Esophagus squamous epithelium (tissue), 5 donors: ENCODE measurements around the gene CIB4. TPM values are rescaled to one million over a fixed set of nuclear protein-coding genes. Genes with fewer than 3 reads are reported as not detected.
A peak's percentile ranks its signal among the peaks of the same experiment; 100 is the strongest.

ENCODE experiments used
- DNase-seq: peaks from one replicate; lab custom pipeline; 2025; lab: John Stamatoyannopoulos, UW
- H3K27ac ChIP-seq, 4 donors: fragments of 200-600 bp; sonication (generic); one replicate each; pipeline ENCODE4 v1.5.1; 2016 to 2019; ENCODE audit warnings: mild to moderate bottlenecking in 1 of 4
- H3K27me3 ChIP-seq, 4 donors: fragments of 200-600 bp; sonication (generic); 1 replicate in 3 of 4; 2 replicates in 1 of 4; pipeline versions ENCODE4 v1.5.1 to v1.6.0; 2017 to 2021; ENCODE audit warnings: antibody characterized with exemption in 1 of 4
- H3K36me3 ChIP-seq, 3 donors: fragments of 200-600 bp; sonication (generic); one replicate each; pipeline ENCODE4 v1.5.1; 2016 to 2019
- H3K4me1 ChIP-seq, 3 donors: fragments of 200-600 bp; sonication (generic); one replicate each; pipeline ENCODE4 v1.5.1; 2017 to 2019
- H3K4me3 ChIP-seq, 4 donors: fragments of 200-600 bp; sonication (generic); 1 replicate in 3 of 4; 2 replicates in 1 of 4; pipeline ENCODE4 v1.5.1; 2016 to 2019; ENCODE audit warnings: mild to moderate bottlenecking in 2 of 4, moderate library complexity in 1 of 4
- H3K9me3 ChIP-seq, 3 donors: fragments of 200-600 bp; sonication (generic); one replicate each; pipeline ENCODE4 v1.5.1; 2016 to 2019
- CTCF ChIP-seq, 6 experiments: fragments of 450-650 bp in 4 of 6; fragments of 200-600 bp in 2 of 6; sonication (generic) in 2 of 6; IDR thresholded peaks; one replicate each; pipeline ENCODE4 v1.5.1; 2016 to 2019; ENCODE audit warnings: antibody characterized with exemption in 6 of 6, mild to moderate bottlenecking in 4 of 6, moderate library complexity in 4 of 6
- POLR2A ChIP-seq, 4 donors: fragments of 450-650 bp; IDR thresholded peaks; one replicate each; pipeline ENCODE4 v1.6.1; 2017; ENCODE audit warnings: antibody characterized with exemption in 4 of 4, mild to moderate bottlenecking in 4 of 4, moderate library complexity in 3 of 4
- WGBS, 2 donors: methylation state at CpG; one replicate each; pipeline ENCODE4 v1.1.5; 2018; 5-methylcytosine and 5-hydroxymethylcytosine counted together
- intact Hi-C: fragments of 100-400 bp; cut with DNase I; formaldehyde crosslinking; loops from one replicate; pipeline ENCODE4 v1.15.0; 2022
- total RNA-seq, 4 donors: library from RNA; depleted of rRNA; stranded (reverse); fragments of >200 nt; gene quantifications; one replicate each; pipeline ENCODE4 v1.1.0, GENCODE V29; 2016
- donor health status: DM: yes; HTN: yes; CAD: no.

CIB4 gene
- total RNA-seq, 4 donors from 2014 or later: 0.57 TPM; not detected in 3

- Histone ChIP-seq H3K36me3 (no peaks in the 10 kb centered on the region), H3K9me3 (peaks cover 0 to 2% (median 0%) of the 10 kb centered on the region in 3 donors), H3K4me1 (peaks cover 0 to 29% (median 6%) of the 10 kb centered on the region in 3 donors), H3K27ac (peak overlapping the region in 2 of 4 donors; percentile 77 to 81), H3K27me3 (peaks cover 0 to 19% (median 0%) of the 10 kb centered on the region in 4 donors), H3K4me3 (no peak overlapping the region)
- WGBS, 2 donors: 74 to 75% methylated on average over 9 of the region's 13 CpGs
- TF ChIP-seq POLR2A (IDR thresholded peaks at IDR 0.05) (no peak), CTCF (IDR thresholded peaks at IDR 0.05) (no peak)
- intact Hi-C loops: no loop called here
- no peak for DNase-seq
Observed at GRCh38 chr2:26653207-26654060, 12.3 kb upstream of the CIB4 start.

- Histone ChIP-seq H3K36me3 (no peaks in the 10 kb centered on the region), H3K27me3 (peaks cover 0 to 21% (median 0%) of the 10 kb centered on the region in 4 donors), H3K27ac (peak overlapping the region in 3 of 4 donors; percentile 42 to 81 (median 77)), H3K9me3 (no peaks in the 10 kb centered on the region), H3K4me3 (peak overlapping the region in 1 of 4 donors; percentile 21), H3K4me1 (peaks cover 0 to 29% (median 6%) of the 10 kb centered on the region in 3 donors)
- WGBS, 2 donors: 59 to 62% methylated on average over 6 to 9 of the region's 12 CpGs
- TF ChIP-seq POLR2A (IDR thresholded peaks at IDR 0.05) (no peak), CTCF (IDR thresholded peaks at IDR 0.05) (no peak)
- no peak for DNase-seq
- intact Hi-C loops: no loop called here
Observed at GRCh38 chr2:26652361-26653041, 11.3 kb upstream of the CIB4 start.

- Histone ChIP-seq H3K27ac (peak overlapping the region; percentile 39 to 80 (median 62)), H3K9me3 (no peaks in the 10 kb centered on the region), H3K36me3 (no peaks in the 10 kb centered on the region), H3K27me3 (peaks cover 0 to 29% (median 0%) of the 10 kb centered on the region in 4 donors), H3K4me1 (peaks cover 0 to 29% (median 6%) of the 10 kb centered on the region in 3 donors), H3K4me3 (no peak overlapping the region)
- TF ChIP-seq POLR2A (IDR thresholded peaks at IDR 0.05) (no peak), CTCF (IDR thresholded peaks at IDR 0.05) (no peak)
- intact Hi-C loops: no loop called here
- WGBS, 2 donors: 65 to 80% methylated on average over 7 of the region's 7 CpGs
- no peak for DNase-seq
Observed at GRCh38 chr2:26651799-26652198, 10.6 kb upstream of the CIB4 start.

- no peak for TF ChIP-seq POLR2A (IDR thresholded peaks at IDR 0.05)
- TF ChIP-seq CTCF (IDR thresholded peaks at IDR 0.05): no peak
- peak overlapping the region; percentile 39 to 80 (median 62) for H3K27ac ChIP-seq
Observed at GRCh38 chr2:26651470-26651771, 10.3 kb upstream of the CIB4 start.

More at GRCh38 chr2:26651470-26651771, 10.3 kb upstream of the CIB4 start:
- intact Hi-C loops: no loop called here
- Histone ChIP-seq H3K4me3 (no peak overlapping the region), H3K27me3 (peaks cover 0 to 31% (median 0%) of the 10 kb centered on the region in 4 donors), H3K9me3 (no peaks in the 10 kb centered on the region), H3K36me3 (no peaks in the 10 kb centered on the region), H3K4me1 (peaks cover 0 to 29% (median 6%) of the 10 kb centered on the region in 3 donors)
- DNase-seq: no peak
- WGBS, 2 donors: 73 to 86% methylated on average over 7 of the region's 7 CpGs
